Transverse colon (tissue), 4 donors: ENCODE measurements around the gene DAPP1. TPM values are rescaled to one million over a fixed set of nuclear protein-coding genes. Genes with fewer than 3 reads are reported as not detected.

Experiments
- DNase-seq: peaks from one replicate; pipeline ENCODE4 v3.0.0-alpha.2; 2019
- H3K27ac ChIP-seq, 4 donors: fragments of 200-600 bp; sonication (generic); 2 replicates each; pipeline ENCODE4 v1.5.1; 2016 to 2018; ENCODE audit warnings: inconsistent platforms in 4 of 4
- H3K27me3 ChIP-seq: fragments of 200-600 bp; sonication (generic); 2 replicates; pipeline ENCODE4 v1.5.1; 2017; ENCODE audit warnings: inconsistent platforms
- H3K36me3 ChIP-seq, 4 donors: fragments of 200-600 bp; sonication (generic); 2 replicates each; pipeline ENCODE4 v1.5.1; 2017 to 2019; ENCODE audit warnings: inconsistent platforms in 4 of 4
- H3K4me1 ChIP-seq, 4 donors: fragments of 200-600 bp; sonication (generic); 2 replicates each; pipeline ENCODE4 v1.5.1; 2017 to 2020; ENCODE audit warnings: inconsistent platforms in 4 of 4
- H3K4me3 ChIP-seq, 4 donors: fragments of 200-600 bp; sonication (generic); 1 replicate in 1 of 4; 2 replicates in 3 of 4; pipeline versions ENCODE4 v1.5.1 to v1.6.1; 2017 to 2019; ENCODE audit warnings: inconsistent platforms in 4 of 4
- H3K9me3 ChIP-seq, 2 donors: fragments of 200-600 bp; sonication (generic); 2 replicates each; pipeline ENCODE4 v1.5.1; 2017 to 2019; ENCODE audit warnings: inconsistent platforms in 2 of 2
- CTCF ChIP-seq, 5 experiments: fragments of 200-600 bp in 3 of 5; fragments of 450-650 bp in 2 of 5; sonication (generic) in 3 of 5; IDR thresholded peaks; 1 replicate in 2 of 5; 2 replicates in 3 of 5; pipeline ENCODE4 v1.5.1; 2016 to 2017; ENCODE audit warnings: antibody characterized with exemption in 5 of 5, inconsistent platforms in 3 of 5, mild to moderate bottlenecking in 2 of 5, moderate library complexity in 1 of 5
- EP300 ChIP-seq: sonication (generic); formaldehyde crosslinking; IDR thresholded peaks from one replicate; pipeline ENCODE4 v1.6.1; 2017; ENCODE audit warnings: antibody characterized with exemption, low read depth
- POLR2A ChIP-seq: fragments of 450-650 bp; IDR thresholded peaks from one replicate; pipeline ENCODE4 v1.6.1; 2016; ENCODE audit warnings: antibody characterized with exemption, mild to moderate bottlenecking, moderate library complexity
- POLR2AphosphoS5 ChIP-seq, 3 donors: sonication (generic); formaldehyde crosslinking; IDR thresholded peaks; one replicate each; pipeline ENCODE4 v1.6.1; 2016; ENCODE audit warnings: antibody characterized with exemption in 3 of 3
- WGBS, 2 donors: methylation state at CpG; one replicate each; pipeline ENCODE4 v1.1.5; 2018; ENCODE audit warnings: low coverage in 1 of 2; 5-methylcytosine and 5-hydroxymethylcytosine counted together
- in situ Hi-C, 4 donors: fragments of 200-750 bp; cut with MboI; loops; one replicate each; pipeline versions ENCODE4 v1.15.0 to v1.15.1; 2017; ENCODE audit warnings: low sequenced_read_pairs in 3 of 4, low pct_ligation_motif_present in 1 of 4, low pct_unique_long_range_greater_than_20kb in 1 of 4
- intact Hi-C: fragments of 100-400 bp; cut with DNase I; formaldehyde crosslinking; loops from one replicate; pipeline ENCODE4 v1.15.1; 2023; ENCODE audit warnings: low total_unique reads
- total RNA-seq, 4 donors: library from RNA; depleted of rRNA; stranded (reverse); fragments of >200 nt; gene quantifications; one replicate each; pipeline ENCODE4 v1.1.0, GENCODE V29; 2016

Gene DAPP1
- total RNA-seq, 4 donors from 2014 or later: 0.41 to 10.7 (median 7.6) TPM

DNA sequence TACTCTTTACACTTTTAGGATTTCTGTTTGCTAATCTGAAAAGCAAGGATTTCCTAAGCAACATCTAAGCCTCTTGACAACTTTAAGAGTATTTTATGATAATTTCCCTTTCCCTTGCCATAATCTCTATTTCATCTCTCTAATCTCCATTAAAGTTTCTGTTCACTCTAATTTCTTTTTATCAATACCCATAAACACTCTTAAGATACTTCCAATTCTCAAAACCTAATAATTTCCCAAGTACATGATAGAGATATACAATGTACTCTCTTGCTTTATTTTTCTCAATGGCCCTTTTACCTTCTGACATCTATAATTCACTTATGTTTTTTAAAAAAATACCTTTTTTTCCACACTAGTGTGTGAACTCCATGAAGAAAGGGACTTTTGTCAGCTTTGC is 26.8 kb downstream of the DAPP1 start:
- H3K27ac ChIP-seq: no peak overlapping the region
- H3K27me3 ChIP-seq: no peaks in the 10 kb centered on the region
- no peaks in the 10 kb centered on the region for H3K36me3 ChIP-seq
- H3K4me3 ChIP-seq: no peak overlapping the region
- TF ChIP-seq CTCF (IDR thresholded peaks at IDR 0.05) (no peak), EP300 (no peak)
- no peak for DNase-seq
- H3K9me3 ChIP-seq: no peaks in the 10 kb centered on the region
- H3K4me1 ChIP-seq: no peaks in the 10 kb centered on the region
- intact Hi-C loops: no loop called here
- in situ Hi-C loops: no loop called here

DNA sequence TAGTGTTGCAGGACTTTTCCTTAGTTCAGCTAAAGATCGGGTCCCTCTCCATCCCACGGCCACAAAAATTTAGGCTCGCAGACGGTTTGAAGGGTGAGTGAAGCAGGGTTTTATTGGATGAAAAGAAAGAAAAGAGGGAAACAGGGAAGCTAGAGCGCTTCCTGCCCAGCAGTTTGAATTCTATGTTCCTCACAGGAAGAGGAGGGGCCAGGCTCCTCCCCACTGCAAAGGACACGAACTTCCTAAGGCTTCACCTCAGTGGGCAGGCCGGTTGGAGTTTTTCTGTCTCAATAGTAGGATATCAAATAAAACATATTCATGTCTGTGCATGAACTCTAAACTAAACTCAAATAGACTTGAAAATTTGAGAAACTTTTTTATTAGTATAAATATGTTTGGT is 27.4 kb downstream of the DAPP1 start:
- Histone ChIP-seq H3K36me3 (no peaks in the 10 kb centered on the region), H3K27ac (no peak overlapping the region), H3K9me3 (no peaks in the 10 kb centered on the region), H3K27me3 (no peaks in the 10 kb centered on the region), H3K4me1 (no peaks in the 10 kb centered on the region), H3K4me3 (no peak overlapping the region)
- in situ Hi-C loops: no loop called here
- DNase-seq: no peak
- TF ChIP-seq CTCF (IDR thresholded peaks at IDR 0.05): no peak
- no peak for TF ChIP-seq POLR2AphosphoS5 (IDR thresholded peaks at IDR 0.05)
- no peak for TF ChIP-seq POLR2A
- TF ChIP-seq EP300: no peak
- WGBS, 2 donors: 88 to 96% methylated on average over 5 to 7 of the region's 7 CpGs
- intact Hi-C loops: no loop called here

DNA sequence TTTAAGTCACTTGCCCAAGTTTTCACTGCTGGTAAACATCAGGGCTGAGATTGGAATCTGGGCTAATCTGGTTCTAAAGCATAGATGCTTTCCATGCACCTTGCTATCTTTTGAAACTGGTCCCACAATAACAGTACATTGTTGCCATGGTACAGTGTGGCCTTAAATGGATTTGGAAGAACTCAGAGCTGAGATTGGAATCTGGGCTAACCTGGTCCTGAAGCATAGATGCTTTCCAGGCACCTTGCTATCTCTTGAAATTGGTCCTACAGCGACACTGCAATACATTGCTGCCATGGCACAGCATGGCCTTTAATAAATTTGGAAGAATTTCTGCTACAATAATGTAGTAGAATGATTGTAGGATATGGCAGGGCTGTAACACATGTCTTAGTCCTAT is 28.6 kb downstream of the DAPP1 start:
- no peak overlapping the region for H3K4me3 ChIP-seq
- no peaks in the 10 kb centered on the region for H3K4me1 ChIP-seq
- no peak for DNase-seq
- in situ Hi-C loops (no loop called here), intact Hi-C loops (no loop called here)
- no peaks in the 10 kb centered on the region for H3K9me3 ChIP-seq
- 63 to 100% methylated on average over 1 of the region's 1 CpG for WGBS, 2 donors
- H3K36me3 ChIP-seq: no peaks in the 10 kb centered on the region
- H3K27me3 ChIP-seq: no peaks in the 10 kb centered on the region
- TF ChIP-seq POLR2A (no peak), CTCF (IDR thresholded peaks at IDR 0.05) (no peak), EP300 (no peak), POLR2AphosphoS5 (IDR thresholded peaks at IDR 0.05) (no peak)
- H3K27ac ChIP-seq: no peak overlapping the region

DNA sequence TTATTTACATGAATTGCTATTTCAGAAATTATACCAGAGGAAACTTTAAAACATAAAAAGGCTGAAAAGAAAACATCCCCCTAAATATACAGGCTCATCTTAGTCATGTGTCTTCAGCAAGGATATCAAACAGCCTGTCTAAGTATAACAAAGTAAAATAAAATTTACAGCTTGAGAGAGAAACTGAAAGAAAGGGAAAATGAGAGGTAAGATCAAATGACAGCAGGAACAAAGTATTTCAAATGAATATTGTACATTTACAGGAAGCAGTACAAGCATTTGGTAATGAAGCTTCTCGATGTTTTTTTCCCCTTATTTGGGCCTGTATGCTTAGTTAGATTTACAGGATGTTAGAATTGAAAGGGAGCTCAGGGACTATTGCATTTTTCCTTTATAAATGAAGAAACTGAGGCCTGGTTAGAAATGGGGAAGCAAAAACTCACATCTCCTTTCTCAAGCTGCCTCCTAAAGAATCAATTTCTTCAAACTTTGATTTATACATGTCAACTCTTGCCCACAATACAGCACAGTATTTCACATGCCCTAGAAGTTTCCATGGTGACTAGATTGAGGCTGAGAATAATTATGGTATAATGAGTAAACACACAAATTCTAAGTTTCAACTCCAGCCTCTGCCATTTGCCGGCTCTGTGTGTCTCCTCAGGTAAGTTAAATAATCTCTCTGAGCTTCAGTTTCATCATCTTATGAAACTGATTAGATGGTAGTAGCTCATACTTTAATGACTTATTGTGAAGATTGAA is 29.3 kb downstream of the DAPP1 start:
- Histone ChIP-seq H3K4me3 (no peak overlapping the region), H3K27ac (no peak overlapping the region), H3K36me3 (no peaks in the 10 kb centered on the region), H3K27me3 (no peaks in the 10 kb centered on the region), H3K9me3 (no peaks in the 10 kb centered on the region), H3K4me1 (no peaks in the 10 kb centered on the region)
- in situ Hi-C loops: no loop called here
- intact Hi-C loops: no loop called here
- DNase-seq: no peak
- no peak for TF ChIP-seq POLR2AphosphoS5 (IDR thresholded peaks at IDR 0.05)
- no peak for TF ChIP-seq EP300
- TF ChIP-seq CTCF (IDR thresholded peaks at IDR 0.05): no peak
- no peak for TF ChIP-seq POLR2A
- WGBS, 2 donors: 58 to 80% methylated on average over 2 of the region's 2 CpGs
